HG02981 (cell line): Measurements from ENCODE around the gene CCNK.

ENCODE experiments used
- ATAC-seq: cut with Tn5 transposase; IDR thresholded peaks from one replicate; pipeline ENCODE4 v1.9.1; 2021; ENCODE audit warnings: mild to moderate bottlenecking, moderate library complexity; ENCODE audit not compliant: unreplicated experiment

Gene CCNK

GRCh38 chr14:99518441-99519346, 37.5 kb downstream of the CCNK start:
- ATAC-seq: peak; percentile 79

DNA sequence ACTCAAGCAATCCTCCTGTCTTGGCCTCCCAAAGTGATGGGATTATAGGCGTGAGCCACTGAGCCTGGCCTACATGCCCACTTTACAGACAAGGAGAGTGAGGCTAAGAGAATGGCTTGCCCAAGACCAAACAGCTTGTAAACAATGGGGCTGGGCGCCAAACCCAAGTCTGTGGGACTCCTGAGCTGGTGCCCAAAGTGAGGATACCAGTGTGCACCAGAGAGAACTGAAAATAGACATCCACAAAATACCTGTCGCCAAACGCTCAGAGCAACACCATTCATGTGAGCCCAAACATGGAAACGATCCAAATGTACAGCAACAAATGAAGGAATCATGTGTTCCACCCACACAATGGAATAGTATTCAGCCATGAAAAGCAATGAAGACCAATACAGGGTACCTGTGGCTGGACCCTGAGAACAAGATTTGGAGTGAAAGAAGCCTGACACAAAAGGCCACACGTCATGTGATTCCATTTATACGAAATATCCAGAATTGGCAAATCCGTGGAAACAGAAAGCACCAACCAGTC, 38.2 kb downstream of the CCNK start:
- ATAC-seq: no peak

DNA sequence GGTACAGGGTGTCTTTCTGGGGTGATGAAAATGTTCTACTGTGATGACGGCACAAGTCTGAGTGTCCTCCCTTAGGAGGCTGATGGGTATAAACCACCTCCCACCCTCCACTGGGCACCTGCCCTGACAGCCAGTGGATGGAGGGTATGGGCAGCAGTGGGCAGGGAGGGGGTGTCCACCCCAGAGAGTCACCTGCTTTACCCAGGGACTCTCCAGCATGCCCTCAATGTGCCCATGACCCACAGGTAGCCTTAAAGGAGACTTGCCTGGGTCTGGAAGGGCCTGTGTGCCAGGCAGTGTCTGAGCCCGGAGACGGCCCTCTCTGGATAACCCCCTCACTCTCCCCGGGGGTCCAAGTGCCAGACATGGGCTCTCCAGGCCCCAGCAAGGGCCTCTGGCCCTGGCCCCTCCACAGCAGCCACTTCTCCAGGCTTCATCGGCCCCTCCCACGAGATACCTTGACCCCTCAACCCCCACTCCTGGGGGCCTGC, 38.8 kb downstream of the CCNK start:
- ATAC-seq: no peak

GRCh38 chr14:99520571-99521081, 39.4 kb downstream of the CCNK start:
- no peak for ATAC-seq

GRCh38 chr14:99521176-99522024, 40.2 kb downstream of the CCNK start:
- no peak for ATAC-seq

DNA sequence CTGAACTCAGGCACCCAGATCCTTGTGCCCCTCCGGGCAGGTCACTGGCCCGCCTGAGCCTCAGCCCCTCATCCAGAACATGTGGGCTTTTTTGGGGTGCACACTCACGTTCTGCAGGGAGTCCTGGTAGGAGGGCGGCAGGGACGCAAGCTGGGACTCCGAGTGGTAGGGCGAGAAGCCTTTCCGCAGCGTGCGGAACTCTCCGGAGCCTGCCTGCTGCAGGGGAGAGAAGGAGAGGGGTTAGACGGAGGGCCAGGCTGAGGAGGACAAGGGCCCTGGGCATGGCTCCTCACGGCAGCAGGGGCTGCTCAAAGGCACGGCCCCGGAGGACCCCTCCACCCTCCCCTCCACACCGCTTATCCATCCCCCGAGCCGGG, 40.8 kb downstream of the CCNK start:
- no peak for ATAC-seq

DNA sequence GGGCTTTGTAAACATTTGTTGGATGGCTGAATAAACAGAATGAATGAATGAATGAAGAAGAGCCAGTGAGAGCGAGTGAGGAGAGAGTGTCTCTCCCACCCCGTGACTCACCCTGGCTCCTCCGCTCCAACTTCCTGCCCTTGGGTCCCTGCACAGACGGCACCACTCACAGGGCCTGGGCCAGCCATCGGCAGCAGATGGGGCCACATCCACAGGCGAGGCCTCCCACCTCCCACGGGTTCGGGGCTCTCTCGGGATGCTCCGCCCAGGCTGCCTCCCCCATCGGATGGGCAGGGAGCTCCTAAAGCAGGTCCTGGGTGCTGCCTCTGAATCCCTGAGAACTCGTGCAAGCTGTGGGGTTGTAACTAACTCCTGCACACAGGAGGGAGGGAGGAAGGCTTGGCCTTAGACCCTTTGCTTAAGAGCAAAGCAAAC, 41.3 kb downstream of the CCNK start:
- ATAC-seq: no peak

GRCh38 chr14:99522934-99523703, 41.9 kb downstream of the CCNK start:
- ATAC-seq: no peak

DNA sequence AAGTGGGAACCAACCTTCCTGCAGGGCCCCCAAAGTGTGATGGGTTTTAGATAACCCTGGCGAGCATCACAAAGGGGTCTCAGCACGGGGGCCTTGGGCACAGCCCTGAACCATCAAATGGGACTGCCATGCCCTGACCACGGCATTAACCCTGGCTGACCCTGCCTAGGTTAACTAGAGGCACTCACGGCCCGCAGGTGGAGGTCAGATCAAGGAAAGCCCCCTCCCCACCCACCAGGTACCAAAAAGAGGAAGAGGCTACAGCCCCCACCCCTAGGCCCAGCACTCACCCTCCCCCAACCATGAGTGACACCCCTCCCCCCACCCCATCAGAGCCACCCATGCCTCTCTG, 42.5 kb downstream of the CCNK start:
- ATAC-seq: no peak

DNA sequence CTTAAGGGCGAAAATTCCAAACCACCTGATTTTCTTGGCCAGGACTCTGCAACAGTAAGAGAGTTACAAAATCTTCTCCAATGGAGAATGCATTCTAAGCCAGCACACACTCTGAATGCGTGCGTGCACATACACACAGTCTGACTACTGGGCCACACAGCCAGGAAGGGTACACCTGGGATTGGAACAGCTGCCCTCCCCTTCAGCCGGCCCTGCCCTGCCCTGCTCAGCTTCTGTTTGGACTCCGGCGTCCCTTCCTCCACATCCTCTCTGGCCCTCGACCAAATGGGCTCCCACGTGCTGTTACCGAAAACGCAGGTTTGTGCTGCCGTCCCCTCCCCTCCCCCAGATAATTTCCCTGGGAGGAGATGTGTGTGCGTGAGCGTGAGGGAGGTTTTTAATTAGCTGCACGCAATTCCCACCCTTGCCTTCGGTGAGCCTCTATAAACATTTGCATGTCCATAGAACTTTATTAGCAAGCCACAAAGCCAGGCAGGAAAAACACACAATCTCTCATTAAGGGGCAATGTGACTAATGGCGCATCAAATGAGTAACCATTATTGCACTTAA, 43.0 kb downstream of the CCNK start:
- ATAC-seq: no peak

GRCh38 chr14:99524804-99525698, 43.8 kb downstream of the CCNK start:
- ATAC-seq: no peak

DNA sequence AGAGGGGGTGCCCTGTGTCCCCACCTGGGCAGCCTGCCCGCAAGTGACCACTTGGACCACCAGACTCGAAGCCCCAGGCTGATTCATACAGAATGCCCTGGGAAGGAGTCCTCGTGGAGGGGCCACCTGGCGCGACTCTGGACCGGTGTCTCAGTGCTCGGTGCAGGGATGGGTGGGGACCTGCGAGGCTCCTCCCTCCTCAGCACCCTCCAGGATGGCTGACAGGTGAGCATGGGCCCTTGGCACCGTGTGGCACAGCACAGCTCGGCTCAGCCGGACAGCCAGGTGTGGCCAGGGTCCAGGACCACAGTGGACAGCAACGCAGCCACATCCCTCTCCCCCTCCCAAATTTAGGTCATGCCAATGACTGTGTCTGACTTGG, 44.5 kb downstream of the CCNK start:
- no peak for ATAC-seq

DNA sequence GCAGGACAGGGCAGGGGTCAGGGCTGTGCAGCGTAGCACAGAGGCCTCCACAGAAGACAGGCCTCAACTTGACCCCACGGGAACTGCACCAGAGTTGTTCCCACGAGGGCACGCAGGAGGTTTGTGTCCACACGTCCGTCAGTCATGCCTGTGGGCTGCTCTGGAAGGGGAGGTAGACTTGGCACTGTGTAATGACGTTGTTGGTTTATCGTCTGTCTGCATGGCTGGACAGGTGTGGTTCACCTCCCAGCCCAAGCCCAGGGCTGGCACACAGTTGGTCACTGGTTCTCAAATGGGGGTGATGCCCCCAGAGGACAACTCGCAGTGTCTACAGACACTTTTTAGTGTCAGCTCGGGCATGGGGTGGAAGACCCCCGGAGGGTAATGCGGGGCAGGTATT, 45.8 kb downstream of the CCNK start:
- no peak for ATAC-seq

GRCh38 chr14:99527427-99528076, 46.3 kb downstream of the CCNK start:
- ATAC-seq: no peak

GRCh38 chr14:99529899-99530298, 48.7 kb downstream of the CCNK start:
- no peak for ATAC-seq

DNA sequence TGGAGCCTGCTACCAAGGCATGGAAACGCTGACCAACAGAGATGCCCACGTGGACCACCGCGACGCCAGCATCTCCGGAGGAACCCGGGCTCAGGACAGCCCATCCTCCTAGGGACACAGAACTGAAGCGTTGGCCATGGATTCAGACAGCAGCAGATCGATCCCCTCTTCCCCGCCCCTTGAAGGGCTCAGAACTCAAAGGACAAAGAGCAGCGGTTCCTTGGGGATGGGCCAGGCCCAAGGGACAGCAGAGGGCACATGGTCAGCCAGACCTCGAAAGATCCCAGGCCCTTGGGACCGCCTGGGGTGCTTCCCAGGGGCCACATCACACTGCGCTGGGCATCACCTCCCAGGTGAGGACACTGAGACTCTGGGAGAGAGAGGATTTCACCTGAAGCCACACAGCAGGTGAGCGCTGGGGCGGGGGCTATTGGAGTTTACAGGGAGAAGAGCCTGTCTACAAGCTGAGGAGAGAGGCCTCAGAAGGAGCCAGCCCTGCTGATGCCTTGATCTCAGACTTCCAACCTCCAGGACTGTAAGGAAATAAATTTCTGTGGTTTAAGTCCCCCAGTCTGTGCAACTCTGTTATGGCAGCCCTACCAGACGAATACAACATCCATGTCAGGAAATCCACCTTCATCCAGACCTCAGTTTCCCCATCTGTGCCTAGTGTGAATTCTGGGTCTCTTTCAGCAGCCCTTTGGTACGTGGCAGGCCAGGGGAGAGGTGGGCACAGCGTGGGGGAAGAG, 49.4 kb downstream of the CCNK start:
- no peak for ATAC-seq

DNA sequence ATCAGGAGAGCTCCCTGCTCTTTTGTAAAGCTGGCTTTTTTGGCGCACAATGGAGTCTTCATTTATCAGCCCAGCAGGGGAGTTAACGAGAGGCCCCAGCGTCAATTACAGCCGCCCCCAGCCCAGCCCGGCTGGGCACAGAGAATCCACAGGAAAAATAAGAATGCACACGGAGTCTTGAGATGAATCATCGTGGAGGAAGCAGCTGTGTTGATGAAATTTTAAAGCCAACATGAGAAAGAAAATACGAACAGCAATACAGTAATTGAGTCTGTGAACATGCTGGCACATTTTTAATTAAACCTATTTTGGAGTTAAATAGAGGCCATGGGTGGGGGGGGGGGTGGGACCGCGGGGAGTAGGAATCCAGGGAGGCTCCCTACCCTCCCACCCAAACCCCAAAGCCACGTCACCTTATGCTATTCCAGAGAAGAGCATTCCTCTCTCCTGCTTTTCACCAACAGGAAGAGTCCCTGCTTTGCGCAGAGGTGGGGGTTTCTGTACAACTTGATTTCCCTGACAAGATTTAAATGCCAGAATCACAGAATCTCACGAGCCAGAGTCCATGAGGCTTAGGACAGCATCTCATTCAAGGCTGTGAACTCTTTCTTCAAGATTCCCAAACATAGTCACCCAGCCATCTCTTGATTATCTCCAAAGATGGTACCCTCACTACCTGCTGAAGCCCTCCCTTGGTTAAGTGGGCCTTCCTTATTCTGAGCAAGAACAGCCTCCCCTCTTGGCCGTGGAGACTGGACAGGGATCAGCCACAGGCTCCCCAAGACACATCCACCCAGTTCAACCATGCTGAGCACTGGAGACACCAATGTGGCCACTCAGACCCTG, 50.3 kb downstream of the CCNK start:
- no peak for ATAC-seq
